Fibroblast of lung (primary cell): Measurements from ENCODE around the gene HNF4A. TPM values are rescaled to one million over a fixed set of nuclear protein-coding genes. Genes with fewer than 3 reads are reported as not detected.

Experiments used
- DNase-seq, 2 donors: peaks; one replicate each; pipeline versions ENCODE4 v3.0.0 to v3.0.0-alpha.2; 2010; ENCODE audit warnings: low read depth in 2 of 2
- H2AFZ ChIP-seq: 2 replicates; pipeline ENCODE4 v1.5.1; 2012; ENCODE audit warnings: low read length, control low read depth, inconsistent platforms
- H3K27ac ChIP-seq: 2 replicates; pipeline ENCODE4 v1.5.1; 2011; ENCODE audit warnings: low read length, control low read depth; ENCODE audit not compliant: insufficient read depth
- H3K27me3 ChIP-seq: 2 replicates; pipeline ENCODE4 v1.5.1; 2011; ENCODE audit warnings: mild to moderate bottlenecking, low read length; ENCODE audit not compliant: control insufficient read depth, insufficient read depth
- H3K36me3 ChIP-seq: 2 replicates; pipeline ENCODE4 v1.5.1; 2011; ENCODE audit warnings: low read length; ENCODE audit not compliant: control insufficient read depth, insufficient read depth
- H3K4me1 ChIP-seq: 2 replicates; pipeline ENCODE4 v1.5.1; 2011; ENCODE audit warnings: low read length; ENCODE audit not compliant: control insufficient read depth, insufficient read depth; ENCODE audit errors: extremely low read depth
- H3K4me2 ChIP-seq: 2 replicates; pipeline ENCODE4 v1.5.1; 2011; ENCODE audit warnings: low read length, control low read depth; ENCODE audit not compliant: insufficient read depth; ENCODE audit errors: extremely low read depth
- H3K4me3 ChIP-seq, 4 experiments: fragments of 200-600 bp in 1 of 4; sonication (generic) in 1 of 4; replicated peaks in 1 of 4; 2 replicates each; pipeline ENCODE4 v1.5.1; 2011 to 2016; ENCODE audit warnings: low read length in 4 of 4, low read depth in 3 of 4, mild to moderate bottlenecking in 3 of 4, control low read depth in 2 of 4, inconsistent platforms in 1 of 4, mixed read lengths in 1 of 4; ENCODE audit not compliant: insufficient read depth in 1 of 4; ENCODE audit errors: control extremely low read depth in 1 of 4
- H3K79me2 ChIP-seq: 2 replicates; pipeline ENCODE4 v1.5.1; 2012; ENCODE audit warnings: mild to moderate bottlenecking, low read length, inconsistent platforms; ENCODE audit not compliant: control insufficient read depth, insufficient read depth
- H3K9ac ChIP-seq: 2 replicates; pipeline ENCODE4 v1.5.1; 2011; ENCODE audit warnings: mild to moderate bottlenecking, low read length, control low read depth; ENCODE audit not compliant: insufficient read depth
- H3K9me3 ChIP-seq: 2 replicates; pipeline ENCODE4 v1.5.1; 2012; ENCODE audit warnings: low read depth, low read length; ENCODE audit not compliant: control insufficient read depth, insufficient read depth
- H4K20me1 ChIP-seq: 2 replicates; pipeline ENCODE4 v1.5.1; 2011; ENCODE audit warnings: low read length; ENCODE audit not compliant: control insufficient read depth, insufficient read depth; ENCODE audit errors: extremely low read depth
- EZH2 ChIP-seq: IDR thresholded peaks from 2 replicates; pipeline ENCODE4 v1.5.1; 2012; ENCODE audit warnings: low read length, control low read depth, mild to moderate bottlenecking; ENCODE audit errors: missing control alignments
- polyA plus RNA-seq, 2 donors: library from polyadenylated mRNA; depleted of rRNA in 1 of 2; stranded (reverse) in 1 of 2; unstranded in 1 of 2; fragments of >200 nt; gene quantifications; 2 replicates each; pipeline ENCODE4 v1.2.1, GENCODE V29; 2011 to 2012; ENCODE audit warnings: missing spikeins in 1 of 2
- total RNA-seq: library from RNA; depleted of rRNA; stranded (reverse); fragments of >200 nt; gene quantifications from 2 replicates; pipeline ENCODE4 v1.2.1, GENCODE V29; 2014
- TF ChIP-seq, protein P1 (sequence below), 2 donors: IDR thresholded peaks in 1 of 2; conservative IDR thresholded peaks in 1 of 2; 1 replicate in 1 of 2; 2 replicates in 1 of 2; pipeline ENCODE4 v1.5.1; 2011 to 2012; ENCODE audit warnings: low read length in 2 of 2, control low read depth in 1 of 2, inconsistent platforms in 1 of 2, low read depth in 1 of 2, mild to moderate bottlenecking in 1 of 2

Gene HNF4A
- total and polyA plus RNA-seq, 2 donors (not counting 1 experiment from before 2014, with no cell fraction given), result not detected

DNA sequence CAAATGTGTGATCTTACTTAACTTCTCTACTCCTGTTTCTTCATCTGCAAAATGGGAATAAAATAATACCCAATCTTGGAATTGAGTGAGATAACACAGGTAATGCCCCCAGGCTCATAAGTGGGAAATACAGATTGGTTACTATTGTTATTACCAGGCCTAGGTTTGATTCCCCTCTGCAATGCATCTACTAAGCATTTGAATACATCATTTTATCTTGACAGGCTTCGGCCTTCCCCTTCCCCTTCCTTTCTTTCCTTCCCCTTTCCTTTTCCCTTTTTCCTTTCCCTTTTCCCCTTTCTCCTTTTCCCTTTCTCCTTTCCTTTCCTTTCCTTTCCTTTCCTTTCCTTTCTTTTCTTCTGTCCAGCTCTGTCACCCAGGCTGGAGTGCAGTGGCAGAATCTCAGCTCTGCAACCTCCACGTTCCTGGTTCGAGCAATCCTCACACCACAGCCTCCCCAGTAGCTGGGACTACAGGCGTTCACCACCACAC, 7.3 kb upstream of the HNF4A start:
- no peaks in the 10 kb centered on the region for H3K4me1 ChIP-seq
- H3K36me3 ChIP-seq, result no peaks in the 10 kb centered on the region
- H3K79me2 ChIP-seq, result no peaks in the 10 kb centered on the region
- no peak overlapping the region for H3K27ac ChIP-seq
- H3K27me3 ChIP-seq, result no peaks in the 10 kb centered on the region
- DNase-seq, result no peak
- H4K20me1 ChIP-seq, result no peaks in the 10 kb centered on the region
- no peak overlapping the region for H2AFZ ChIP-seq
- no peaks in the 10 kb centered on the region for H3K9me3 ChIP-seq
- TF ChIP-seq, protein P1, sequence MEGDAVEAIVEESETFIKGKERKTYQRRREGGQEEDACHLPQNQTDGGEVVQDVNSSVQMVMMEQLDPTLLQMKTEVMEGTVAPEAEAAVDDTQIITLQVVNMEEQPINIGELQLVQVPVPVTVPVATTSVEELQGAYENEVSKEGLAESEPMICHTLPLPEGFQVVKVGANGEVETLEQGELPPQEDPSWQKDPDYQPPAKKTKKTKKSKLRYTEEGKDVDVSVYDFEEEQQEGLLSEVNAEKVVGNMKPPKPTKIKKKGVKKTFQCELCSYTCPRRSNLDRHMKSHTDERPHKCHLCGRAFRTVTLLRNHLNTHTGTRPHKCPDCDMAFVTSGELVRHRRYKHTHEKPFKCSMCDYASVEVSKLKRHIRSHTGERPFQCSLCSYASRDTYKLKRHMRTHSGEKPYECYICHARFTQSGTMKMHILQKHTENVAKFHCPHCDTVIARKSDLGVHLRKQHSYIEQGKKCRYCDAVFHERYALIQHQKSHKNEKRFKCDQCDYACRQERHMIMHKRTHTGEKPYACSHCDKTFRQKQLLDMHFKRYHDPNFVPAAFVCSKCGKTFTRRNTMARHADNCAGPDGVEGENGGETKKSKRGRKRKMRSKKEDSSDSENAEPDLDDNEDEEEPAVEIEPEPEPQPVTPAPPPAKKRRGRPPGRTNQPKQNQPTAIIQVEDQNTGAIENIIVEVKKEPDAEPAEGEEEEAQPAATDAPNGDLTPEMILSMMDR (conservative IDR thresholded peaks at IDR 0.05 in 1 of 2, IDR thresholded peaks at IDR 0.05 in 1 of 2; ENCODE audit: low read depth in 1 of 2, low read length in 2 of 2), result no peak
- TF ChIP-seq EZH2, result no peak
- H3K9ac ChIP-seq, result no peak overlapping the region
- H3K4me3 ChIP-seq, result no peak overlapping the region
- no peak overlapping the region for H3K4me2 ChIP-seq

DNA sequence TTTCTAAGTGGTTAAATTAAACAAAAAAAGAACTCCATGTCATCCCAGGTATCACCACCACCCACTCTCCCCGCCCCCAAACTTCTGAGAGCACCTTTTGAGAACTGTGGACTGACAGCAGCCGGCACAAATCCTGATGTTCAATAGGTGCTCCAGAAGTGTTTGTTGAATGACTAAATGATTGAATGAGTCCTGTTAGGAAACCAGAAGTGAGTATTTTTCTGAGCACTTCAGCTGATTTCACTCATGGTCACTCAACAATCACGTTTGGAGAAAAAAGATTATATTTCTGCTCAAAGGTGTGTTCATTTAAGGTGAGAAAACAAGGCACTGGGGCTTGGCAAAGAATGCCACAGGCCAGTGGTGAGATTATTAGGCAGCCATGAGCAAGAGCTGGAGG, 6.2 kb upstream of the HNF4A start:
- no peak for DNase-seq

DNA sequence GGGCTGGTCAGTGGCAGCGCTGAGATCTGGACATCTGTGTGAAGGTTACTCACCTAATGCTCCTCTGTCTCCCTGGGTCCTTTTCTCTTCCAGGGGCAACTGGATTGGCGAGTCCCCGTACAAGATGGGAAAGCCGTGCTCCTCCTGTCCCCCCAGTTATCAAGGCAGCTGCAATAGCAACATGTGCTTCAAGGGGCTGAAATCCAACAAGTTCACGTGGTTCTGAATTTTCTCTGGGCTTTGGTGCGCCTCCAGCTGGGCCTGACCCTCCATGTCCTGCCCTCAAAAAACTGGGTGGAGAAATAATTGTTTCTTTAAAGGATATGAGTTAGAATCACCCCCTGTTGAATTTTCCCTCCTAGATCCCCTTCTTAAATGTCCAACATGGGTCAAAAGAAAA, 4.9 kb upstream of the HNF4A start:
- Histone ChIP-seq H3K27me3 (no peaks in the 10 kb centered on the region), H3K4me3 (no peak overlapping the region), H3K4me1 (no peaks in the 10 kb centered on the region), H3K27ac (no peak overlapping the region), H3K9me3 (no peaks in the 10 kb centered on the region), H3K79me2 (no peaks in the 10 kb centered on the region), H3K9ac (no peak overlapping the region), H3K4me2 (no peak overlapping the region), H2AFZ (no peak overlapping the region), H3K36me3 (no peaks in the 10 kb centered on the region), H4K20me1 (no peaks in the 10 kb centered on the region)
- no peak for TF ChIP-seq EZH2
- TF ChIP-seq, protein P1 (conservative IDR thresholded peaks at IDR 0.05 in 1 of 2, IDR thresholded peaks at IDR 0.05 in 1 of 2; ENCODE audit: low read depth in 1 of 2, low read length in 2 of 2), result no peak
- DNase-seq, result no peak

More for the DNA sequence above, 6.2 kb upstream of the HNF4A start:
- Histone ChIP-seq H3K9me3 (no peaks in the 10 kb centered on the region), H3K9ac (no peak overlapping the region), H4K20me1 (no peaks in the 10 kb centered on the region), H2AFZ (no peak overlapping the region), H3K4me1 (no peaks in the 10 kb centered on the region), H3K79me2 (no peaks in the 10 kb centered on the region), H3K4me3 (no peak overlapping the region), H3K27ac (no peak overlapping the region), H3K4me2 (no peak overlapping the region), H3K27me3 (no peaks in the 10 kb centered on the region), H3K36me3 (no peaks in the 10 kb centered on the region)
- TF ChIP-seq EZH2, result no peak
- TF ChIP-seq, protein P1 (conservative IDR thresholded peaks at IDR 0.05 in 1 of 2, IDR thresholded peaks at IDR 0.05 in 1 of 2; ENCODE audit: low read depth in 1 of 2, low read length in 2 of 2), result no peak
